K562 (cell line): ENCODE data around the gene SAFB. TPM values are rescaled to one million over a fixed set of nuclear protein-coding genes. Genes with fewer than 3 reads are reported as not detected.

Experiments
- CHD7 ChIP-seq: fragments of 200-600 bp; sonication (generic); IDR thresholded peaks from one replicate; pipeline ENCODE4 v1.6.1; 2012; ENCODE audit warnings: mild to moderate bottlenecking, low read depth, low read length, inconsistent platforms
- ERF ChIP-seq: fragments of 450-650 bp; formaldehyde crosslinking; IDR thresholded peaks from 2 replicates; pipeline ENCODE4 v1.4.0; 2020; ENCODE audit warnings: mild to moderate bottlenecking, mixed read lengths
- GTF3C2 ChIP-seq: IDR thresholded peaks from 3 replicates; pipeline ENCODE4 v1.6.1; 2011; ENCODE audit warnings: borderline replicate concordance, mild to moderate bottlenecking, moderate library complexity; ENCODE audit not compliant: insufficient read length; ENCODE audit errors: extremely low read depth
- HLTF ChIP-seq: fragments of 450-650 bp; IDR thresholded peaks from 2 replicates; pipeline ENCODE4 v1.6.1; 2016
- PRDM10 ChIP-seq: fragments of 450-650 bp; IDR thresholded peaks from 2 replicates; pipeline ENCODE4 v1.6.1; 2018; ENCODE audit not compliant: partially characterized antibody
- ZNF124 ChIP-seq: sonication (generic); formaldehyde crosslinking; IDR thresholded peaks from 2 replicates; pipeline ENCODE4 v1.8.1; 2022; ENCODE audit warnings: missing genetic modification reagents
- ZNF408 ChIP-seq: fragments of 250-450 bp; sonication (Bioruptor Pico); IDR thresholded peaks from 2 replicates; pipeline ENCODE4 v1.4.0; 2020; ENCODE audit warnings: low read depth, mild to moderate bottlenecking, moderate library complexity
- ZNF699 ChIP-seq: fragments of 250-450 bp; sonication (Bioruptor Pico); IDR thresholded peaks from 2 replicates; pipeline ENCODE4 v1.8.0; 2021; ENCODE audit warnings: mild to moderate bottlenecking, moderate library complexity; ENCODE audit not compliant: insufficient replicate concordance
- polyA plus RNA-seq, 8 experiments: library from polyadenylated mRNA; depleted of rRNA in 4 of 8; stranded (reverse) in 5 of 8; unstranded in 3 of 8; fragments of >200 nt; fragmentation: Nextera tagmentation in 2 of 8; fragmentation: Illumina TruSeq in 1 of 8; extraction: Ambion mirVana in 2 of 8; extraction: Trizol in 1 of 8; gene quantifications; 2 replicates each; pipeline versions ENCODE4 v1.2.1 to v1.2.3, GENCODE V29; 2011 to 2014; ENCODE audit warnings: inconsistent platforms in 1 of 8, missing spikeins in 1 of 8
- total RNA-seq, 7 experiments: library from RNA; depleted of rRNA in 6 of 7; stranded (reverse); fragments of >200 nt in 6 of 7; fragmentation: Illumina TruSeq in 2 of 7; extraction: Trizol in 2 of 7; gene quantifications; 2 replicates each; pipeline versions ENCODE4 v1.2.1 to v1.2.3, GENCODE V29; 2011 to 2021; ENCODE audit warnings: low replicate concordance in 1 of 7

The SAFB gene
- total and polyA plus RNA-seq, 9 of the 15 experiments (the other 6 are each of a cell fraction or from before 2014, with no cell fraction given): 1.1 to 151 (median 83.1) TPM

GRCh38 chr19:5686647-5687359 is 63.9 kb downstream of the SAFB start (continued):
- TF ChIP-seq CHD7 (no peak), ZNF124 (CRISPR knock-in tag) (no peak), ERF (CRISPR knock-in tag) (0 out of 2 replicates have a peak, but pooled peaks have one; percentile 42), HLTF (no peak), ZNF408 (no peak), GTF3C2 (peak; percentile 59), ZNF699 (CRISPR knock-in tag) (no peak), PRDM10 (peak; percentile 89)
